Endothelial cell (in vitro differentiated cells): ENCODE results near the gene FTSJ1. TPM values are rescaled to one million over a fixed set of nuclear protein-coding genes. Genes with fewer than 3 reads are reported as not detected.

Experiments used
- DNase-seq: peaks from one replicate; pipeline ENCODE4 v3.0.0; 2021; ENCODE audit warnings: low spot score
- H3K27ac Mint-ChIP-seq: one replicate; pipeline ENCODE4 v1.8.0; 2021; ENCODE audit warnings: mixed read lengths, inconsistent platforms; ENCODE audit not compliant: unreplicated experiment
- H3K27me3 Mint-ChIP-seq: one replicate; pipeline ENCODE4 v1.8.0; 2021; ENCODE audit warnings: mild to moderate bottlenecking, moderate library complexity, mixed read lengths, inconsistent platforms; ENCODE audit not compliant: unreplicated experiment
- H3K36me3 Mint-ChIP-seq: one replicate; pipeline ENCODE4 v1.8.0; 2021; ENCODE audit warnings: mild to moderate bottlenecking, low read depth, mixed read lengths, inconsistent platforms; ENCODE audit not compliant: unreplicated experiment
- H3K4me1 Mint-ChIP-seq: one replicate; pipeline ENCODE4 v1.8.0; 2021; ENCODE audit warnings: mild to moderate bottlenecking, mixed read lengths, inconsistent platforms; ENCODE audit not compliant: unreplicated experiment
- H3K4me3 Mint-ChIP-seq: one replicate; pipeline ENCODE4 v1.8.0; 2021; ENCODE audit warnings: mild to moderate bottlenecking, mixed read lengths, inconsistent platforms; ENCODE audit not compliant: unreplicated experiment
- H3K9me3 Mint-ChIP-seq: one replicate; pipeline ENCODE4 v1.8.0; 2021; ENCODE audit warnings: mixed read lengths, inconsistent platforms; ENCODE audit not compliant: unreplicated experiment
- CTCF ChIP-seq: fragments of 200-600 bp; sonication (generic); IDR thresholded peaks from one replicate; pipeline ENCODE4 v1.5.0; 2021; ENCODE audit warnings: antibody characterized with exemption; ENCODE audit not compliant: unreplicated experiment
- total RNA-seq: library from RNA; stranded (reverse); fragmentation: NEBNext Ultra II Directional; extraction: Animal tissue kit (Norgen Biotek cat#: 25700); gene quantifications from one replicate; pipeline ENCODE4 v1.2.1, GENCODE V29; 2021; ENCODE audit not compliant: unreplicated experiment

Gene FTSJ1
- total RNA-seq, 1 donor from 2014 or later: 38.4 TPM

GRCh38 chrX:48511560-48511959 is 35.6 kb downstream of the FTSJ1 start:
- peaks cover 9% of the 10 kb centered on the region for H3K36me3 Mint-ChIP-seq
- peaks cover 5% of the 10 kb centered on the region for H3K27me3 Mint-ChIP-seq
- H3K27ac Mint-ChIP-seq: no peak overlapping the region
- no peaks in the 10 kb centered on the region for H3K9me3 Mint-ChIP-seq
- H3K4me1 Mint-ChIP-seq: no peaks in the 10 kb centered on the region
- DNase-seq: peak; percentile 20
- no peak overlapping the region for H3K4me3 Mint-ChIP-seq
- no peak for TF ChIP-seq CTCF

- Mint-ChIP-seq H3K27ac (no peak overlapping the region), H3K27me3 (peaks cover 6% of the 10 kb centered on the region), H3K4me3 (no peak overlapping the region), H3K36me3 (peaks cover 9% of the 10 kb centered on the region), H3K9me3 (no peaks in the 10 kb centered on the region), H3K4me1 (no peaks in the 10 kb centered on the region)
- DNase-seq: no peak
- no peak for TF ChIP-seq CTCF
Measured at GRCh38 chrX:48512371-48512935, 36.5 kb downstream of the FTSJ1 start.

GRCh38 chrX:48513670-48514069 is 37.7 kb downstream of the FTSJ1 start:
- Mint-ChIP-seq H3K9me3 (no peaks in the 10 kb centered on the region), H3K4me3 (no peak overlapping the region), H3K27ac (no peak overlapping the region), H3K27me3 (peaks cover 6% of the 10 kb centered on the region), H3K4me1 (no peaks in the 10 kb centered on the region), H3K36me3 (peaks cover 9% of the 10 kb centered on the region)
- TF ChIP-seq CTCF: no peak
- no peak for DNase-seq

- Mint-ChIP-seq H3K36me3 (peaks cover 9% of the 10 kb centered on the region), H3K4me3 (no peak overlapping the region), H3K4me1 (no peaks in the 10 kb centered on the region), H3K27ac (no peak overlapping the region), H3K9me3 (no peaks in the 10 kb centered on the region), H3K27me3 (peaks cover 6% of the 10 kb centered on the region)
- DNase-seq: no peak
- TF ChIP-seq CTCF: no peak
Measured at GRCh38 chrX:48514126-48514806, 38.3 kb downstream of the FTSJ1 start.

GRCh38 chrX:48514868-48515460 is 39.0 kb downstream of the FTSJ1 start:
- H3K9me3 Mint-ChIP-seq: no peaks in the 10 kb centered on the region
- H3K4me3 Mint-ChIP-seq: no peak overlapping the region
- no peak overlapping the region for H3K27ac Mint-ChIP-seq
- TF ChIP-seq CTCF: no peak
- no peaks in the 10 kb centered on the region for H3K4me1 Mint-ChIP-seq
- no peak for DNase-seq
- peaks cover 9% of the 10 kb centered on the region for H3K36me3 Mint-ChIP-seq
- peaks cover 3% of the 10 kb centered on the region for H3K27me3 Mint-ChIP-seq
